ENCODE measurements around the gene ZNF438. TPM values are rescaled to one million over a fixed set of nuclear protein-coding genes. Genes with fewer than 3 reads are reported as not detected.

The ZNF438 gene
- total and polyA plus RNA-seq, 2 of the 8 experiments (the other 6 are each of a cell fraction or from before 2014, with no cell fraction given), result 0.95 to 1.7 TPM

GRCh38 chr10:31031205-31031557 is 484 bp downstream of the ZNF438 start:
- Histone ChIP-seq H3K4me3 (ENCODE audit: extremely low read depth in 1 of 4, insufficient read depth in 2 of 4, low read depth in 3 of 4, low read length in 4 of 4) (peak overlapping the region; percentile 42 to 80 (median 74)), H3K14ac (ENCODE audit: insufficient read length) (no peak overlapping the region), H4K8ac (ENCODE audit: extremely low read depth, insufficient read depth, low read length) (no peak overlapping the region), H3K27ac (ENCODE audit: low read depth, low read length) (no peak overlapping the region), H2BK20ac (ENCODE audit: low read length) (no peak overlapping the region), H2AFZ (ENCODE audit: low read length) (peak overlapping the region; percentile 72; the same call in 1 of the 2 replicates), H4K5ac (ENCODE audit: insufficient read length, low read depth, low read length) (no peak overlapping the region), H3K4ac (replicated peaks; ENCODE audit: insufficient read length, low read depth, low read length) (no peak overlapping the region), H3K9ac (replicated peaks in 1 of 4; ENCODE audit: extremely low read depth in 1 of 4, low read depth in 3 of 4, low read length in 3 of 4) (peak overlapping the region in 2 of 4 experiments; percentile 54 to 65; a peak in 2 of 7 replicates), H3K4me1 (replicated peaks in 1 of 4; ENCODE audit: control insufficient read depth in 3 of 4, insufficient read depth in 4 of 4, low read length in 3 of 4) (peaks cover 0 to 10% (median 1%) of the 10 kb centered on the region in 4 experiments; a peak in 3 of 7 replicates), H2BK5ac (ENCODE audit: low read depth, low read length) (no peak overlapping the region), H4K91ac (replicated peaks; ENCODE audit: insufficient read length, low read length) (no peak overlapping the region), H3K79me2 (ENCODE audit: control insufficient read depth in 1 of 2, insufficient read depth in 2 of 2, low read length in 2 of 2) (no peaks in the 10 kb centered on the region), H2AK5ac (ENCODE audit: low read depth, low read length) (no peak overlapping the region), H3K36me3 (ENCODE audit: control insufficient read depth in 2 of 4, insufficient read depth in 4 of 4, low read length in 3 of 4) (no peaks in the 10 kb centered on the region), H2BK12ac (ENCODE audit: low read depth, low read length) (no peak overlapping the region), H3K9me3 (ENCODE audit: insufficient read depth in 2 of 2, low read depth in 1 of 2, low read length in 1 of 2) (no peaks in the 10 kb centered on the region), H3K4me2 (ENCODE audit: insufficient read depth in 1 of 2, low read depth in 2 of 2, low read length in 2 of 2) (peak overlapping the region; percentile 83 to 85), H3K79me1 (ENCODE audit: low read depth, low read length) (no peaks in the 10 kb centered on the region), H2BK120ac (replicated peaks; ENCODE audit: low read depth, low read length) (no peak overlapping the region), H2BK15ac (ENCODE audit: low read length) (no peak overlapping the region), H3K23me2 (ENCODE audit: low read depth, low read length) (peaks cover 3% of the 10 kb centered on the region; the same call in 1 of the 2 replicates), H4K20me1 (replicated peaks in 1 of 2; ENCODE audit: control insufficient read depth in 1 of 2, insufficient read depth in 2 of 2, low read length in 2 of 2) (no peaks in the 10 kb centered on the region), H3K56ac (replicated peaks; ENCODE audit: insufficient read length, low read depth, low read length) (no peak overlapping the region), H3K23ac (ENCODE audit: insufficient read length) (no peak overlapping the region), H3K27me3 (replicated peaks in 1 of 4; ENCODE audit: control insufficient read depth in 3 of 4, extremely low read depth in 1 of 4, insufficient read depth in 3 of 4, low read length in 3 of 4) (peaks cover 0 to 6% (median 4%) of the 10 kb centered on the region in 4 experiments; a peak in 2 of 7 replicates), H3K18ac (ENCODE audit: extremely low read depth, low read length) (0 out of 2 replicates have a peak overlapping the region, but pooled peaks have one; percentile 56)
- no peak for FAIRE-seq
- CTCF ChIA-PET (ENCODE audit: partially characterized antibody), result interaction anchor here (1.0 to 1.8 kb wide), 3 partner anchors 24 to 267 kb away, joined by 3 to 4 read pairs (median 3); no protein-coding TSS in a partner anchor
- WGBS, 2 experiments (ENCODE audit: extremely low coverage in 1 of 2, insufficient coverage in 1 of 2, insufficient read length in 1 of 2, insufficient replicate concordance in 2 of 2, low coverage in 1 of 2, low lambda C conversion rate in 2 of 2, missing lambda C conversion rate in 1 of 2), result 31% methylated on average over 5 of the region's 5 CpGs; no CpG with 5 or more reads in 1 of the 2 experiments
- DNase-seq (ENCODE audit: low read depth in 1 of 2, low spot score in 2 of 2), result no peak
- POLR2A ChIA-PET (ENCODE audit: partially characterized antibody), result interaction anchor here (0.6 to 1.8 kb wide), 4 partner anchors 13 to 247 kb away, joined by 3 to 9 read pairs (median 4); no protein-coding TSS in a partner anchor
- TF ChIP-seq CREB1 (IDR thresholded peaks at IDR 0.05) (no peak), BCL11A (IDR thresholded peaks at IDR 0.05; ENCODE audit: low read depth in 2 of 2, low read length in 2 of 2) (no peak), BACH1 (IDR thresholded peaks at IDR 0.05; ENCODE audit: low read length) (no peak), YY1 (IDR thresholded peaks at IDR 0.05; ENCODE audit: low read depth, low read length) (no peak), TAF1 (IDR thresholded peaks at IDR 0.05; ENCODE audit: low read depth, low read length) (no peak), GABPA (IDR thresholded peaks at IDR 0.05; ENCODE audit: borderline replicate concordance, insufficient read depth, low read length) (no peak), E2F6 (IDR thresholded peaks at IDR 0.05) (no peak), CEBPB (IDR thresholded peaks at IDR 0.05; ENCODE audit: low read depth, low read length) (no peak), RBBP5 (IDR thresholded peaks at IDR 0.05; ENCODE audit: borderline replicate concordance, low read depth, low read length) (no peak), USF2 (IDR thresholded peaks at IDR 0.05; ENCODE audit: low read length) (no peak), FOSL1 (IDR thresholded peaks at IDR 0.05; ENCODE audit: insufficient read depth, low read depth, low read length) (no peak), EP300 (IDR thresholded peaks at IDR 0.05; ENCODE audit: borderline replicate concordance in 1 of 2, low read depth in 2 of 2, low read length in 2 of 2) (no peak)
